Hepatocyte (in vitro differentiated cells): ENCODE measurements around the gene CILP2. TPM values are rescaled to one million over a fixed set of nuclear protein-coding genes. Genes with fewer than 3 reads are reported as not detected.

Experiments
- DNase-seq: peaks from one replicate; pipeline ENCODE4 v3.0.0-alpha.2; 2016; ENCODE audit warnings: low spot score
- H2AFZ ChIP-seq: fragments of 200-600 bp; sonication (generic); 2 replicates; pipeline ENCODE4 v1.6.0; 2016; ENCODE audit warnings: antibody characterized with exemption, mild to moderate bottlenecking
- H3K27ac ChIP-seq: fragments of 200-600 bp; sonication (generic); 2 replicates; pipeline ENCODE4 v1.5.1; 2016; ENCODE audit warnings: mild to moderate bottlenecking
- H3K27me3 ChIP-seq: fragments of 200-600 bp; sonication (generic); 2 replicates; pipeline ENCODE4 v1.6.1; 2016
- H3K36me3 ChIP-seq: fragments of 200-600 bp; sonication (generic); replicated peaks from 2 replicates; pipeline ENCODE4 v1.5.1; 2016; ENCODE audit warnings: low read depth; ENCODE audit not compliant: insufficient read depth
- H3K4me1 ChIP-seq: fragments of 200-600 bp; sonication (generic); 2 replicates; pipeline ENCODE4 v1.5.1; 2016; ENCODE audit warnings: mild to moderate bottlenecking, moderate library complexity; ENCODE audit not compliant: insufficient read depth
- H3K4me2 ChIP-seq: fragments of 200-600 bp; sonication (generic); 2 replicates; pipeline ENCODE4 v1.6.0; 2016
- H3K4me3 ChIP-seq: fragments of 200-600 bp; sonication (generic); 2 replicates; pipeline ENCODE4 v1.5.1; 2016; ENCODE audit warnings: mild to moderate bottlenecking
- H3K79me2 ChIP-seq: fragments of 200-600 bp; sonication (generic); 2 replicates; pipeline ENCODE4 v1.6.0; 2017; ENCODE audit warnings: mild to moderate bottlenecking
- H3K9me2 ChIP-seq: fragments of 200-600 bp; sonication (generic); replicated peaks from 2 replicates; pipeline ENCODE4 v1.6.0; 2017; ENCODE audit warnings: mild to moderate bottlenecking; ENCODE audit not compliant: insufficient read depth
- H3K9me3 ChIP-seq: fragments of 200-600 bp; sonication (generic); 2 replicates; pipeline ENCODE4 v1.5.1; 2016; ENCODE audit warnings: low read depth, mild to moderate bottlenecking
- H4K20me1 ChIP-seq: fragments of 200-600 bp; sonication (generic); 2 replicates; pipeline ENCODE4 v1.6.0; 2016; ENCODE audit warnings: mild to moderate bottlenecking; ENCODE audit not compliant: insufficient read depth, poor library complexity, severe bottlenecking
- EZH2 ChIP-seq: fragments of 200-600 bp; sonication (generic); IDR thresholded peaks from 2 replicates; pipeline ENCODE4 v1.6.1; 2016; ENCODE audit warnings: antibody characterized with exemption, mild to moderate bottlenecking, borderline replicate concordance
- EZH2phosphoT487 ChIP-seq: fragments of 200-600 bp; sonication (generic); IDR thresholded peaks from one replicate; pipeline ENCODE4 v1.6.1; 2018; ENCODE audit warnings: antibody characterized with exemption, mild to moderate bottlenecking, low read depth, moderate library complexity; ENCODE audit not compliant: unreplicated experiment, severe bottlenecking
- WGBS: methylation state at CpG from one replicate; pipeline ENCODE4 v1.1.6; 2016; ENCODE audit warnings: low lambda C conversion rate; ENCODE audit errors: missing lambda C conversion rate; 5-methylcytosine and 5-hydroxymethylcytosine counted together
- polyA plus RNA-seq: library from polyadenylated mRNA; unstranded; fragments of >200 nt; fragmentation: Nextera tagmentation; extraction: Ambion mirVana; gene quantifications from 2 replicates; pipeline ENCODE4 v1.2.1, GENCODE V29; 2016
- total RNA-seq: library from RNA; depleted of rRNA; stranded (reverse); fragments of >200 nt; gene quantifications from 2 replicates; pipeline ENCODE4 v1.2.3, GENCODE V29; 2014
- TF ChIP-seq, protein P1 (sequence below): fragments of 200-600 bp; sonication (generic); IDR thresholded peaks from 2 replicates; pipeline ENCODE4 v1.5.1; 2016; ENCODE audit warnings: antibody characterized with exemption, mild to moderate bottlenecking; ENCODE audit not compliant: poor library complexity

CILP2 gene
- total and polyA plus RNA-seq, 2 experiments from 2014 or later: 5.7 to 16.5 TPM

GRCh38 chr19:19587771-19588170 is 49.7 kb downstream of the CILP2 start:
- WGBS: 97% methylated on average over 5 of the region's 5 CpGs
- Histone ChIP-seq H3K27ac (no peak overlapping the region), H4K20me1 (no peaks in the 10 kb centered on the region), H2AFZ (no peak overlapping the region), H3K9me2 (no peaks in the 10 kb centered on the region), H3K36me3 (no peaks in the 10 kb centered on the region), H3K27me3 (no peaks in the 10 kb centered on the region), H3K79me2 (no peaks in the 10 kb centered on the region), H3K9me3 (no peaks in the 10 kb centered on the region), H3K4me1 (peaks cover 6% of the 10 kb centered on the region), H3K4me3 (no peak overlapping the region), H3K4me2 (no peak overlapping the region)
- DNase-seq: no peak
- TF ChIP-seq EZH2phosphoT487 (no peak), EZH2 (no peak)
- TF ChIP-seq, protein P1, sequence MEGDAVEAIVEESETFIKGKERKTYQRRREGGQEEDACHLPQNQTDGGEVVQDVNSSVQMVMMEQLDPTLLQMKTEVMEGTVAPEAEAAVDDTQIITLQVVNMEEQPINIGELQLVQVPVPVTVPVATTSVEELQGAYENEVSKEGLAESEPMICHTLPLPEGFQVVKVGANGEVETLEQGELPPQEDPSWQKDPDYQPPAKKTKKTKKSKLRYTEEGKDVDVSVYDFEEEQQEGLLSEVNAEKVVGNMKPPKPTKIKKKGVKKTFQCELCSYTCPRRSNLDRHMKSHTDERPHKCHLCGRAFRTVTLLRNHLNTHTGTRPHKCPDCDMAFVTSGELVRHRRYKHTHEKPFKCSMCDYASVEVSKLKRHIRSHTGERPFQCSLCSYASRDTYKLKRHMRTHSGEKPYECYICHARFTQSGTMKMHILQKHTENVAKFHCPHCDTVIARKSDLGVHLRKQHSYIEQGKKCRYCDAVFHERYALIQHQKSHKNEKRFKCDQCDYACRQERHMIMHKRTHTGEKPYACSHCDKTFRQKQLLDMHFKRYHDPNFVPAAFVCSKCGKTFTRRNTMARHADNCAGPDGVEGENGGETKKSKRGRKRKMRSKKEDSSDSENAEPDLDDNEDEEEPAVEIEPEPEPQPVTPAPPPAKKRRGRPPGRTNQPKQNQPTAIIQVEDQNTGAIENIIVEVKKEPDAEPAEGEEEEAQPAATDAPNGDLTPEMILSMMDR: no peak

GRCh38 chr19:19588546-19588945 is 50.5 kb downstream of the CILP2 start:
- 89% methylated on average over 2 of the region's 2 CpGs for WGBS
- Histone ChIP-seq H3K27ac (no peak overlapping the region), H3K79me2 (no peaks in the 10 kb centered on the region), H3K4me2 (no peak overlapping the region), H3K27me3 (no peaks in the 10 kb centered on the region), H4K20me1 (no peaks in the 10 kb centered on the region), H3K9me3 (no peaks in the 10 kb centered on the region), H3K4me1 (peaks cover 6% of the 10 kb centered on the region), H2AFZ (no peak overlapping the region), H3K9me2 (no peaks in the 10 kb centered on the region), H3K36me3 (no peaks in the 10 kb centered on the region), H3K4me3 (no peak overlapping the region)
- no peak for DNase-seq
- TF ChIP-seq EZH2phosphoT487 (no peak), EZH2 (no peak)
- TF ChIP-seq, protein P1: no peak

- TF ChIP-seq EZH2 (no peak), EZH2phosphoT487 (no peak)
- TF ChIP-seq, protein P1: no peak
- H3K9me2 ChIP-seq: no peaks in the 10 kb centered on the region
- H3K4me2 ChIP-seq: peak overlapping the region; percentile 13
- peaks cover 6% of the 10 kb centered on the region for H3K4me1 ChIP-seq
- no peaks in the 10 kb centered on the region for H3K79me2 ChIP-seq
- no peak overlapping the region for H3K4me3 ChIP-seq
- H3K27me3 ChIP-seq: no peaks in the 10 kb centered on the region
- H3K36me3 ChIP-seq: no peaks in the 10 kb centered on the region
- no peaks in the 10 kb centered on the region for H3K9me3 ChIP-seq
- H2AFZ ChIP-seq: no peak overlapping the region
- 55% methylated on average over 13 of the region's 13 CpGs for whole genome bisulfite sequencing
- peak overlapping the region; percentile 75 for H3K27ac ChIP-seq
- H4K20me1 ChIP-seq: no peaks in the 10 kb centered on the region
- peak; percentile 75 for DNase-seq
These were observed 53.2 kb downstream of the CILP2 start for GRCh38 chr19:19591133-19591825.
